GM19035 (cell line): Measurements from ENCODE around the gene NT5C3B.
"Not testable (repeated sequence)": the region's sequence is repeated elsewhere in the genome, so short reads cannot be mapped to it uniquely, and the experiment has no call there.

ENCODE experiments used
- ATAC-seq: cut with Tn5 transposase; IDR thresholded peaks from one replicate; pipeline ENCODE4 v1.9.1; 2021; ENCODE audit not compliant: unreplicated experiment

Gene NT5C3B

DNA sequence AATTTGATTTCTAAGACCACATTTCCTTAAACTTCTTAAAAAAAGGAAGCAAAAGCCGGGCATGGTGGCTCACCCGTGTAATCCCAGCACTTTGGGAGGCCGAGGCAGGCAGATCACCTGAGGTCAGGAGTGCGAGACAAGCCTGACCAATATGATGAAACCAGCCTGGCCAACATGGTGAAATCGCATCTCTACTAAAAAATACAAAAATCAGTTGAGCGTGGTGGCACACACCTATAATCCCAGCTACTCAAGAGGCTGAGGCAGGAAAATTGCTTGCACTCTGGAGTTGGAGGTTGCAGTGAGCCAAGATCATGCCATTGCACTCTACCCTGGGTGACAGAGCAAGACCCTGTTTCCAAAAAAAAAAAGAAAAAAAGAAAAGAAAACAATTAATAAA is 4.7 kb upstream of the NT5C3B start:
- ATAC-seq: not testable (repeated sequence)

DNA sequence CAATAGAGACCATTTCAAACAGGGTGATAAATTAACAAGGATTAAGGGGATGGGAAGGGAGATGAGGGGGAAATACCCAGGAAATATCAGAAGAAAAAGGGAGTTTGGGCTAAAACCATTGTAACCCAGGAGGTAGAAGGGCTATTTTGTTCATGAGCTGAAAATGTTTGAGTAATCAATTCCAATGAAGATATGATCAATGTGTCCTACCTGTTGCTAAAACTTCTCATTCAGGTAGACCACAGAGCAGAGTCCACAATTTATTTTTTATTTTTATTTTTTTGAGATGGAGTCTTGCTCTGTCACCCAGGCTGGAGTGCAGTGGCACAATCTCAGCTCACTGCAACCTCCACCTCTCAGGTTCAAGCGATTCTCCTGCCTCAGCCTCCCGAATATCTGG is 3.4 kb upstream of the NT5C3B start:
- ATAC-seq: not testable (repeated sequence)

DNA sequence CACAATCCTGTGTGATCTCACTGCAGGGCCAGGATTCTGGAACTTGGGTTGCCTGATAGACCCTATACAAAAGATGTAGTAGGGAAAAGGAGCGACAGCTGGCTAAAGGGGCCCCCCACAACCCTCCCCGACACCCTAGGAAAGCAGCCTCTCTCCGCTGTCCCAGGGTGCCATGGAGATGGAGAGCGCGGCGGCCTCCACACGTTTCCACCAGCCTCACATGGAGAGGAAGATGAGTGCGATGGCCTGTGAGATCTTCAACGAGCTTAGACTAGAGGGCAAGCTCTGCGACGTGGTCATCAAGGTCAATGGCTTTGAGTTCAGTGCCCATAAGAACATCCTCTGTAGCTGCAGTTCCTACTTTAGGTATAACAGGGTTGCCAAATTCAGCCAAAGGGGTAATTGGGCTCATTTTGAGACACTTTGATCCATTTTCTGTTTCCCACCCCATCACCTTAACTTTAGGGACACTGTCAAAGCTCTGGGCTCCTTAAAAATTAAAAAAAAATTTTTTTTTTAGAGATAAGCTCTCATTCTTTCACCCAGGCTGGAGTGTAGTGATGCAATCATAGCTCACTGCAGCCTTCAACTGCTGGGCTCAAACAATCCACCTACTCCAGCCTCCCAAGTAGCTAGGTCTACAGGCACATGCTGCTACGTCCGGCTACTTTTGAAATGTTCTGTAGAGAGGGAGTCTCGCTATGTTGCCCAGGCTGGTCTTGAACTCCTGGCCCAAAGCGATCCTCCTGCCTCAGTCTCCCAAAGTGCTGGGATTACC is 1.9 kb upstream of the NT5C3B start, which contains the start of gene KLHL10:
Gene KLHL10, plus strand, starts transcription at position 65 of the 778 bp plus-strand sequence. Its CDS starts 108 bp downstream, at position 173.
- no peak for ATAC-seq

DNA sequence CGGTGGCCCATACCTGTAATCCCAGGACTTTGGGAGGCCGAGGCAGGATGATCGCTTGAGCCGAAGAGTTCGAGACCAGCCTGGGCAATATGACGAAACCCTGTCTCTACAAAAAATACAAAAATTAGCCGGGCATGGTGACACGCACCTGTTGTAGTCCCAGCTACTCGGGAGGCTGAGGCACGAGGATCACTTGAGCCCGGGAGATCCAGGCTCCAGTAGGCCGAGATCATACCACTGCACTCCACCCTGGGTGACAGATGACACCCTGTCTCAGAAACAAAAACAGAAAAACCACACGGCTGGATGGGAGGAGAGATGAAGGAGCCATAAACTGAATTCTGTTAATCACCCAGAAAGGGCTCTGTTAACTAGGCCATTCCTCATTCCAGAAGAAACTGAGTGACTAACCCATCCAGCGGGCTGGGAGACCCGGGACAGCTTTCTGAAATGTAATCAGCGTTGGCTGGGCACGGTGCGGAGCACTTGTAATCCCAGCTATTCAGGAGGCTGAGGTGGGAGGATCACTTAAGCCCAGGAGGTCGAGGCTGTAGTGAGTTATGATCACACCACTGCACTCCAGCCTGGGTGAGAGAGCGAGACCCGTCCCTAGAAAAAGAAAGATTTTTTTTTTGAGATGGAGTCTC is 641 bp upstream of the NT5C3B start:
- ATAC-seq: no peak

DNA sequence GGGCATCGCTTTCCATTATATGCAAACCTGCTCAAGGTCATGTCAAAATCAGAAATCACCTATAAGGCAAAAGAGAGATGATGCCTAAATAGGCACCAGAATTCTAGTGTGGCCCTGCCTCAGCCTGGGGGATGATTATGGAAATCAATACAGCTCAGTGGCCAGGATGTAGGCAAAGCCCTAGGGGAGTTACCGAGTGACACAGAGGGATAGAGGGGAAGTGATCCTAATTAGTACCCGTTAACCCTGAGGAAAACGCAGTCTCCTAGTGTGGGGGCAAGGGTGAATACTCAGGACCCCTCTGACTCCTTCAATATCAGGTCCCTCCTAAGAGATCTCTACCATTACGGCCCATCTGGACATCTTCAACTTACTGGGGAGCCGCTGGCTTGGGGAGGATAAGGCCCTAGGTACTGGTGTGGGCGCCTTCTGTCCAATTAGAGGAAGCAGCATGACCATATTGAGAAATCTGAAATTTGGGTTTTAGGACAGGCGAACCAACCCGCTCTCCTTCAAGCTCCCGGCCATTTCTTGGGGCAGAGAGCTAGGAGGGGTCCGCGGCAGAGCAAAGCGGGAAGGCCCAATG is 725 bp downstream of the NT5C3B start:
- ATAC-seq: peak; percentile 37

DNA sequence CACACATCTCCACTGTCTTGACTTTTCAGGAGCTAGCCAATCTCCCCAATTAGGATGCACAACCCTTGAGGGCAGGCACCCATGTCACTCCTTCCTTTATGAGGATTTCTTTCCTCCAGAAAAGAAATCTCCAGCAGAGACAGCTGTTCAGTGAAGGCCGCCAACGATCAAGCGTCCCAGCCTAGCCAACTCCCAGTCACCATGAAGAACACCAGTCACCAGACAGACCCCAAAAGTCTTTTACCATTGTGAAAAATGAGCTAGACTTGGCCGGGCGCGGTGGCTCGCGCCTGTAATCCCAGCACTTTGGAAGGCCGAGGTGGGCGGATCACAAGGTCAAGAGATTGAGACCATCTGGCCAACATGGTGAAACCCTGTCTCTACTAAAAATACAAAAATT is 6.1 kb downstream of the NT5C3B start:
- ATAC-seq: not testable (repeated sequence)

DNA sequence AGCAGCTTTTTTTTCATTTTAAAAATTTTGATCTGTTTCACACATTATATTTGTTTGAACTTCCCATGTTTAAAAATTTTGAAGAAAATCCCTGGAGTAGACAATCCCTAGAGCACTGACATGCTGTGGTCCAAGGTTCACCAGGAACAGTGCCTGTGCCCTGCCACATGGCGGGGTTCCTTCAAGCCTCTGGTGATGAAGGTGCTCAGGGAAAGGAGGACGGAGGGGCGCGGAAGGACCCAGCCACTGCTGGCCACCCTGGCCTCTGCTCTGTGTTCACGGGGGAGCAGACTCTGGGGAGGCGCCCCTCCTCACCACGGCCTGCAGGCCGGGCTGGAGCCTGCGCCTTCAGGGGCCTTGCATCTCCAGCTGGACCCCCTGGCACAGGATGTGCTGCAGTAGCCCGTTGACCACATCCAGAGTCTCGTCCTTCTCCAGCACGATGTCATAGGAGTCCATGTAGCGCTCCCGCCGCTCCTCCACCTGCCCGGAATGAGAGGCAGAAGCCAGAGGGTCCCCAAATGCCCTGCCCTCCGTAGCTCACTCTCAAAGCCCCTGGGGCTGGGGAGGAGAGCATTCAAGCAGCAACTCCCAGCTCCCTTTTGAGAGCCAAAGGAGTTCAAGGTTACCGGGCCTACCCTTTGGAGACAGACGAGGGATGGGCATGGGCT is 10.7 kb downstream of the NT5C3B start:
- ATAC-seq: no peak

DNA sequence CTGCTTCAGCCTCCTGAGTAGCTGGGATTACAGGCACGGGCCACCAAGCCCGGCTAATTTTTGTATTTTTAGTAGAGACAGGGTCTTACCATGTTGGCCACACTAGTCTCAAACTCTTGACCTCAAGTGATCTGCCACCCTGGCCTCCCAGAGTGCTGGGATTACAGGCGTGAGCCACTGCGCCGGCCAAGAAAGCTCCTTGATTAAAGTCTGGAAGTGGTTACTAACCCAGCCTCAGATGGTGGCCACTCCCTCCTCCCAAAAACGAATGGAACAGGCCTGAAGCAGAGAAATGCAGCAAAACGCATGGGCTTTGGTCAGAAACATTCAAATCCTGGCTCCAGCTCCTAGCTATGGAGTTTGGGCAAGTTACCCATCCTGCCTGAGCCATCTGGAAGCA is 11.9 kb downstream of the NT5C3B start:
- ATAC-seq: no peak

DNA sequence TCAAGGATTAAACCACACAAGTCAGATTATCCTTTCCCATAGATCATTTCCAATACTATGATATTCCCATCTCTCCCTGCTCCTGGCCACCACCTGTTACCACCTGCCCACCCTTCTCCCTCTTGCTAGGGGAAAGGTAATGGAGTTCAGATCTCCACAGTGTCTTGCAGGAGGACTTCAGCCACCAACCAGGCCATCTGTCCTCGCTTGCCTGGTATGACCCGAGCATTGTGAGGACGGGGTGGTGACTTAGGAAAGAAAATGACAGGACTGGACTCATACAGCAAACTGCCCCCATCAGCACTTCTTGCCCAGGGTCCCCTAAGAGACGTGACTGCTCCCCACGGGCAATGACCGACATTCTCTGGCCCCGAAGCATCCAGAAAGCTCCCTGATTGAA is 12.5 kb downstream of the NT5C3B start:
- ATAC-seq: no peak

DNA sequence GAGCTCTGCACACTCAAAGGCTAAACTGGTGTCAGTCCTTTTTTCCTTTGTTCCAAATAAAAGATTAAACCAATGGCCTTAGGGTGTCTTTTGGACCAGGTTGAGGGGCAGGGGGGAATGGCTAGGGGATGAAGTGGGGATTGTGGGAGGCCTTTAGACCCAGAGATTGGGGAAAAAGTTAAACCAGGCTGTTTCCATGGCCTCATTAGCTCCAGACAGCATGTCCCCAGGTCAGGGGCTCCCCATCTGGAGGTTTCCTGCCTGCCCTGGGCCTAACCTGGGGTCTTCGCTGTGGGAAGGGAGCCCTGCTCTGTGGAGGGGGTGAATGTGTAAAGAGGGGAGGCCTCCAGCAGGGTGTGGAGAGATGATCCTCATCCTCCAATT is 12.9 kb downstream of the NT5C3B start:
- ATAC-seq: no peak

DNA sequence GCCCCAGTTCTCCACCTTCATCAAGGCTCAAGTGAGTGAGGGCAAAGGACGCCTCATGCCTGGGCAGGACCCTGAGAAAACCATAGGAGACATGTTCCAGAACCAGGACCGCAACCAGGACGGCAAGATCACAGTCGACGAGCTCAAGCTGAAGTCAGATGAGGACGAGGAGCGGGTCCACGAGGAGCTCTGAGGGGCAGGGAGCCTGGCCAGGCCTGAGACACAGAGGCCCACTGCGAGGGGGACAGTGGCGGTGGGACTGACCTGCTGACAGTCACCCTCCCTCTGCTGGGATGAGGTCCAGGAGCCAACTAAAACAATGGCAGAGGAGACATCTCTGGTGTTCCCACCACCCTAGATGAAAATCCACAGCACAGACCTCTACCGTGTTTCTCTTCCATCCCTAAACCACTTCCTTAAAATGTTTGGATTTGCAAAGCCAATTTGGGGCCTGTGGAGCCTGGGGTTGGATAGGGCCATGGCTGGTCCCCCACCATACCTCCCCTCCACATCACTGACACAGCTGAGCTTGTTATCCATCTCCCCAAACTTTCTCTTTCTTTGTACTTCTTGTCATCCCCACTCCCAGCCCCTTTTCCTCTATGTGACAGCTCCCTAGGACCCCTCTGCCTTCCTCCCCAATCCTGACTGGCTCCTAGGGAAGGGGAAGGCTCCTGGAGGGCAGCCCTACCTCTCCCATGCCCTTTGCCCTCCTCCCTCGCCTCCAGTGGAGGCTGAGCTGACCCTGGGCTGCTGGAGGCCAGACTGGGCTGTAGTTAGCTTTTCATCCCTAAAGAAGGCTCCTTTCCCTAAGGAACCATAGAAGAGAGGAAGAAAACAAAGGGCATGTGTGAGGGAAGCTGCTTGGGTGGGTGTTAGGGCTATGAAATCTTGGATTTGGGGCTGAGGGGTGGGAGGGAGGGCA is 13.6 kb downstream of the NT5C3B start:
- no peak for ATAC-seq

DNA sequence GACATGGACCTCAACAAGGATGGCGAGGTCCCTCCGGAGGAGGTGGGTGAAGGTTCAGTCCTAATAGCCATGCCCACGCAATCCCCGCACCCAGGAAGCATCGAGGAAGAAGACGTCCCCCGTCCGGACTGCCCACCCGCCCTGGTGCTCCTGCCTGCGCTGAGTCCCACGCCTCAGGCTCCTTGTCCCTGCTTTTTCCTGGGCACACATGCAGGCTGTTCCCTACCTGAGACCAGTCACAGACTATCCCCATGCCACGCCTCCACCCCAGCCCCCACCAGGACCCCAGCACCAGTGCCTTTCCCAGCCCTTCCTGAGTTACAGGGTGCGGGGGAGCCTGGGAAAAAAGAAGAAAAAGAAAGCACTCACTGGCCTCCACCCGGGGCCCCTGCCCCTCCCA is 14.3 kb downstream of the NT5C3B start:
- no peak for ATAC-seq

DNA sequence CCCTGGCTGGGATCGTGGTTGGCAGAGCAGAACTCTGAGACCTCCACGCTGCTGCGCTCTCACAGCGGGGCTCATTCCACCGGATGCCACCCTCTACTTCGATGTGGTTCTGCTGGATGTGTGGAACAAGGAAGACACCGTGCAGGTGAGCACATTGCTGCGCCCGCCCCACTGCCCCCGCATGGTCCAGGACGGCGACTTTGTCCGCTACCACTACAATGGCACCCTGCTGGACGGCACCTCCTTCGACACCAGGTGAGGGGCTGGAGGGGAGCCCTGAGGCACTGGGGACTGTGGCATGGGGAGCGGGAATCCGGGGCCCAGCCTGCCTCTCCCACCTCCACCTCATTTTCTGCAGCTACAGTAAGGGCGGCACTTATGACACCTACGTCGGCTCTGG is 18.0 kb downstream of the NT5C3B start:
- no peak for ATAC-seq

DNA sequence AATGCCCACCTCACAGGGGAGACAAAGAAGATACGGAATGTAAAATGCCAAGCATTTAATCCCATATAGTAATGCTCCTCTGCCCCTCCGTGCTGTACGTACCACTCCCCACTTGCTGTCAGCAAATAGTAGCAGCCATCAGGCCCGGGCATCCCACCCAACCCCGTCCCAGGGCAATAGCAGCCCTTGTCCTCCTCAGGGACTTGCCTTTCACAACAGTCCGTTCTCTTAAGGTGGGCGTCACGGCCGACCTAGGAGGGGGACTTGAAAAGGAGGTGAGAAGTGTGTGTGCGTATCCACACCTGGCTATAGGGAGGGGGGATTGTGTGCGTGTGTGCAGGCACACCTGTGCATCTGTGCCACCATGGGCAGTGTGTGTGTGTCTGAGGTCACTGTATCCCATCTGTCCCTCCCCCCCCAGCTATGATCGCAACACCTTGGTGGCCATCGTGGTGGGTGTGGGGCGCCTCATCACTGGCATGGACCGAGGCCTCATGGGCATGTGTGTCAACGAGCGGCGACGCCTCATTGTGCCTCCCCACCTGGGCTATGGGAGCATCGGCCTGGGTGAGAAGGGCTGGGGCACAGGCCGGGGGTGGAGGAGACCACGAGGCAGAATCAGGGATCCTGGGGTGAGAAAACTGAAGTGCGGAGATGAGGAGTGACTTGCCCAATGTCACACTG is 19.3 kb downstream of the NT5C3B start:
- no peak for ATAC-seq

DNA sequence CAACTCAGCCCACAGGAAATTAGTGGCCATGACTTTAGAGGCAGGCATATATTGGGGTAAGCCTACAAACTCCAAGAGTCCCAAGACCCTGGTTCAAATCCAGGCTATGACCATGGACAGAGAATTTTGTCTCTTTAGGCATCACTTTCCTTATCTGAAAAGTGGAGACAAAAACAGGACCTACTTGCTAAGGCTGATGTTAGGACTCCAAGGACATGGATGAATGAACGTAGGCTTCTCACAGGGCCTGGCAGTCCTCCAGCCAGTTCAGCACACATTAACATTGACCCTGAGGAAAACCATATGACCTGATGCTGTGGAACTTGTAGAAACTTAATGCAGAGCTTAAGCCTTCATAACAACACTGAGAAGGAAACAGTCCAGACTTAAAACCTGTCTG is 21.8 kb downstream of the NT5C3B start:
- ATAC-seq: no peak

DNA sequence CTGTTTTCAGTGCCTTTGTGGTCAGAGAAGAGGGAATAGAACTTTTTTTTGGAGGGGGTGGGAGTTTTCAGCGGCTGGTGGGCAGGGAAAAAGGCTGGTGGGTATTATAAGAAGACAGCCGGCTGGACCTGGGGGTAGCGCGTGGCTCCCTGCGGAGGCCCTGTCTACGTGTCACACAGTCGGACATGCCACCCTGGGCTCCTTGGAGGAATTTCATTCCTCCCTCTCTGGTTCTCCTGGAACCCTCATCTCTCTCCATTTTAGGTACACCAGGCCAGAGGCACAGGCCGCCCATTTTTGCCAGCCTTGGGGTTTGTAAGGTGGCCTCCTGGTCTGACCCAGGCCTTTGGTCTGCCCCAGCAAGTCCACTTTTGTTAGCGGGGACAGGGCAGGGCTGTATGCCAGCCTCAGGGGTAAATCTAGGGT is 22.3 kb downstream of the NT5C3B start:
- ATAC-seq: no peak

DNA sequence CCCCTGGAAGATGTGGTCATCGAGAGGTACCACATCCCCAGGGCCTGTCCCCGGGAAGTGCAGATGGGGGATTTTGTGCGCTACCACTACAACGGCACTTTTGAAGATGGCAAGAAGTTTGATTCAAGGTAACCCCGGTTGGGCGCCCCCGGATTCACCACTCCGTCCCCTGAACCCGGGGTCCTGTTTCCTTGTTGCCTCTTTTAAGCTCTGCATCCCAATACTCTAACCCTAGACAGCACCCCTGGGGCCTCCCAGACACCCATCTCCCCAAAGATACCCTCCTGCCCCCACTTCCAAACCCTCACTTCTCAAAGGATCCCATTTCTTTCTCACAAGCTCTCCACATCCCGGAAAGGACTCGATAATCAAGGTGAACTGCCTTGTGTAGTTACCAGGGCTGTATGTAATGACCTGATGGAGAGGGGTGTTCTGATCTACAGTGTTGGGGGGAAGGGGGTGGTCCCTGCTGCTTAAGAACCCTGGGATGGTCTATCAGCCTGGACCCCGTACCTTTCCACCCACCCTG is 22.8 kb downstream of the NT5C3B start:
- ATAC-seq: no peak

DNA sequence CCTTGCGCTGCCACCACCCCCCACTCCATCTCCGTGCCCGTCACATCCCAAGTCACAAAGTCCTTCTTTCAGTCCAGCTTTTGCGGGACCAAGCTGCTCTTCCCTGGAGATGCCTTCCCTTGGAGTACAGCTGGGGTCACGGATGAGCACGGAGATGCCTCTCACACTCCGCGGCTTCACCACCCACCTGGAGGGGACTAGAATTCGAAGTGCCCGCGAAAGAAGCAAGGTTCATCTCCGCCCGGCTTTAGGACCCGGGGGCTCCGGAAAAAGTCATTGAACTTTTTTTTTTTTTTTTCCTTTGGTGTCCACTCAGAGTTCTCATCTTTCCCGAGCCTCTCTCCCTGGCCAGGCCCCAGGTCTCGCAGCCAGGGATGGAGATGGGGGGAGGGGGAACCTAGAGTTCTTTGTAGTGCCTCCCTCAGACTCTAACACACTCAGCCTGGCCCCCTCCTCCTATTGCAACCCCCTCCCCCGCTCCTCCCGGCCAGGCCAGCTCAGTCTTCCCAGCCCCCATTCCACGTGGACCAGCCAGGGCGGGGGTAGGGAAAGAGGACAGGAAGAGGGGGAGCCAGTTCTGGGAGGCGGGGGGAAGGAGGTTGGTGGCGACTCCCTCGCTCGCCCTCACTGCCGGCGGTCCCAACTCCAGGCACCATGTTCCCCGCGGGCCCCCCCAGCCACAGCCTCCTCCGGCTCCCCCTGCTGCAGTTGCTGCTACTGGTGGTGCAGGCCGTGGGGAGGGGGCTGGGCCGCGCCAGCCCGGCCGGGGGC is 23.5 kb downstream of the NT5C3B start, which contains the start of gene FKBP10:
Gene FKBP10, plus strand, starts transcription at position 624 of the 771 bp plus-strand sequence. Its CDS starts 31 bp downstream, at position 655.
- no peak for ATAC-seq
